ENCODE results near the gene NYAP2. TPM values are rescaled to one million over a fixed set of nuclear protein-coding genes. Genes with fewer than 3 reads are reported as not detected.

NYAP2 gene
- polyA plus RNA-seq, 1 experiment: not detected

GRCh38 chr2:225694664-225695063 is 295.2 kb downstream of the NYAP2 start:
- POLR2A ChIA-PET: no interaction called here
- H3K36me3 ChIP-seq (ENCODE audit: control insufficient read depth, insufficient read depth, low read length): no peaks in the 10 kb centered on the region
- peak; percentile 4 for DNase-seq (ENCODE audit: low read depth)
- H3K27me3 ChIP-seq (ENCODE audit: control insufficient read depth, insufficient read depth, low read length): no peaks in the 10 kb centered on the region
- CTCF ChIA-PET: no interaction called here
- no peak for TF ChIP-seq CTCF (IDR thresholded peaks at IDR 0.05; ENCODE audit: insufficient read depth, low read depth, low read length)
- H3K4me3 ChIP-seq (ENCODE audit: low read depth, low read length): no peak overlapping the region

GRCh38 chr2:225697936-225698335 is 298.4 kb downstream of the NYAP2 start:
- Histone ChIP-seq H3K27me3 (ENCODE audit: control insufficient read depth, insufficient read depth, low read length) (no peaks in the 10 kb centered on the region), H3K4me3 (ENCODE audit: low read depth, low read length) (no peak overlapping the region), H3K36me3 (ENCODE audit: control insufficient read depth, insufficient read depth, low read length) (no peaks in the 10 kb centered on the region)
- ChIA-PET POLR2A (no interaction called here), CTCF (interaction anchor here (1.8 kb wide), 1 partner anchor 13 kb away, joined by 5 read pairs; no protein-coding TSS in a partner anchor)
- DNase-seq (ENCODE audit: low read depth): no peak
- no peak for TF ChIP-seq CTCF (IDR thresholded peaks at IDR 0.05; ENCODE audit: insufficient read depth, low read depth, low read length)

Small RNA genes within 50 kb of the gene (small RNA-seq; reads per million reads assigned to genes)
- gene AC016717.1 (ENCODE audit: insufficient read length, low read depth, low replicate concordance): not detected
